Measurements from ENCODE around the gene PUM2.

PUM2 gene

DNA sequence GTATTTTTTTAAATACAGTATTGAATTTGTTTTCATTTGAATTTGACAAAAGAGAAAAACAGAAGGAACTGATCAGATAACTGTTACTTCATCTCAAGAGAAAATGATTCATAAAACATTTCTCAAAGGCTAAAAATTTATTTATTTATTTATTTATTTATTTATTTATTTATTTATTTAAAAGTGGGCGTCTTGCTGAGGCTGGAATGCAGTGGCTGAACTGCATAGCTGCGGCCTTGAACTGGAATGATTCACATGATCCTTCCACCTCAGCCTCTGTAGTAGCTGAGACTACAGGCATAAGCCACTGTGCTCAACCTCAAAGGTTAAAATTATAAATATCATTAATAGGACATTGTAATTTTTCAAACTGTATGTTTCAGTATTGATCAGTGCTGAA, 4.5 kb upstream of the PUM2 start:
- Histone ChIP-seq H3K4me1 (ENCODE audit: low read length) (peaks cover 13% of the 10 kb centered on the region), H3K9me3 (ENCODE audit: insufficient read depth, low read length) (no peaks in the 10 kb centered on the region), H3K79me2 (ENCODE audit: low read length) (peaks cover 10% of the 10 kb centered on the region), H3K27me3 (ENCODE audit: low read depth, low read length) (no peaks in the 10 kb centered on the region), H3K4me2 (ENCODE audit: low read length) (no peak overlapping the region), H3K9ac (ENCODE audit: low read length) (no peak overlapping the region), H2AFZ (ENCODE audit: low read depth, low read length) (no peak overlapping the region), H3K27ac (ENCODE audit: low read length) (no peak overlapping the region), H4K20me1 (ENCODE audit: insufficient read depth, low read length) (no peaks in the 10 kb centered on the region; the same call in 1 of the 2 replicates), H3K4me3 (ENCODE audit: low read length) (no peak overlapping the region), H3K36me3 (replicated peaks; ENCODE audit: low read depth, low read length) (no peaks in the 10 kb centered on the region)
- TF ChIP-seq, protein P1, sequence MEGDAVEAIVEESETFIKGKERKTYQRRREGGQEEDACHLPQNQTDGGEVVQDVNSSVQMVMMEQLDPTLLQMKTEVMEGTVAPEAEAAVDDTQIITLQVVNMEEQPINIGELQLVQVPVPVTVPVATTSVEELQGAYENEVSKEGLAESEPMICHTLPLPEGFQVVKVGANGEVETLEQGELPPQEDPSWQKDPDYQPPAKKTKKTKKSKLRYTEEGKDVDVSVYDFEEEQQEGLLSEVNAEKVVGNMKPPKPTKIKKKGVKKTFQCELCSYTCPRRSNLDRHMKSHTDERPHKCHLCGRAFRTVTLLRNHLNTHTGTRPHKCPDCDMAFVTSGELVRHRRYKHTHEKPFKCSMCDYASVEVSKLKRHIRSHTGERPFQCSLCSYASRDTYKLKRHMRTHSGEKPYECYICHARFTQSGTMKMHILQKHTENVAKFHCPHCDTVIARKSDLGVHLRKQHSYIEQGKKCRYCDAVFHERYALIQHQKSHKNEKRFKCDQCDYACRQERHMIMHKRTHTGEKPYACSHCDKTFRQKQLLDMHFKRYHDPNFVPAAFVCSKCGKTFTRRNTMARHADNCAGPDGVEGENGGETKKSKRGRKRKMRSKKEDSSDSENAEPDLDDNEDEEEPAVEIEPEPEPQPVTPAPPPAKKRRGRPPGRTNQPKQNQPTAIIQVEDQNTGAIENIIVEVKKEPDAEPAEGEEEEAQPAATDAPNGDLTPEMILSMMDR (IDR thresholded peaks at IDR 0.05; ENCODE audit: low read depth, low read length), result no peak
- TF ChIP-seq EZH2phosphoT487 (IDR thresholded peaks at IDR 0.05; ENCODE audit: low read depth), result no peak

GRCh38 chr2:20353241-20353992, 2.8 kb upstream of the PUM2 start:
- Histone ChIP-seq H3K4me1 (ENCODE audit: low read length) (peaks cover 22% of the 10 kb centered on the region), H3K9ac (ENCODE audit: low read length) (no peak overlapping the region), H3K4me3 (ENCODE audit: low read length) (no peak overlapping the region), H3K36me3 (replicated peaks; ENCODE audit: low read depth, low read length) (peaks cover 9% of the 10 kb centered on the region), H3K27ac (ENCODE audit: low read length) (no peak overlapping the region), H3K4me2 (ENCODE audit: low read length) (no peak overlapping the region), H3K79me2 (ENCODE audit: low read length) (peaks cover 27% of the 10 kb centered on the region), H3K27me3 (ENCODE audit: low read depth, low read length) (no peaks in the 10 kb centered on the region), H3K9me3 (ENCODE audit: insufficient read depth, low read length) (no peaks in the 10 kb centered on the region), H4K20me1 (ENCODE audit: insufficient read depth, low read length) (peaks cover 17% of the 10 kb centered on the region), H2AFZ (ENCODE audit: low read depth, low read length) (no peak overlapping the region)
- TF ChIP-seq EZH2phosphoT487 (IDR thresholded peaks at IDR 0.05; ENCODE audit: low read depth), result no peak
- TF ChIP-seq, protein P1 (IDR thresholded peaks at IDR 0.05; ENCODE audit: low read depth, low read length), result no peak

DNA sequence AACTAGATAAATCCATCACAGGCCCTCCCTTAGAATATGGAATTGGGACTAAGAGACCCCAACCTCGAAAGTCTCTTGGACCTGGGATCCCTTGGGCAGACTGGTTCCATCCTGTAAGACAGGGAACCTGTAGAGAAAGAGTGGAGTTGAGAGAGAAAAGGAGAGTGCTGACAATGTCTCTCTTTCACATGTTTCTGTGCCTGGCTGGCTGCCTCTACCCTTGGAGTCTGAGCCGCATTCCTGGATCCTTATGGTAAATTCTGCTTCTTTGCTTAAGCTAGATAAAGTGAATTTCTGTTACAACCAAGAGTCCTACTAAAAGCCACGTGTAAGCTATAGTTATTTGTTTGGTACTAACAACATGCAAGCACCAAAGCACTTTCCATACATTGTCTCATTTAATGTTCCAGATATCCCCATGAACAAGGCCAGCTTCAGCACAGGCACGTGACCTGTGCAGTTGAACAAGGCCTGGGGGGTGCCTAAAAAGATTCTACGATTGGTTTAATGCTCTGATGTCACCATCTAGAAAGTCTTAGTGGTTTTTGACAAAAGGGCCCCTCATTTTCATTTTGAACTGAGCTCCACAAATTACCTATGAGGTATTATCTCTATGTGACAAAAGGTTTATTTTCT, 2.1 kb upstream of the PUM2 start:
- H3K4me2 ChIP-seq (ENCODE audit: low read length), result peak overlapping the region; percentile 95
- H3K4me3 ChIP-seq (ENCODE audit: low read length), result peak overlapping the region; percentile 92; the same call in 1 of the 2 replicates
- peaks cover 35% of the 10 kb centered on the region for H3K79me2 ChIP-seq (ENCODE audit: low read length)
- H4K20me1 ChIP-seq (ENCODE audit: insufficient read depth, low read length), result peaks cover 23% of the 10 kb centered on the region
- H3K9me3 ChIP-seq (ENCODE audit: insufficient read depth, low read length), result no peaks in the 10 kb centered on the region
- peaks cover 13% of the 10 kb centered on the region for H3K36me3 ChIP-seq (replicated peaks; ENCODE audit: low read depth, low read length)
- no peaks in the 10 kb centered on the region for H3K27me3 ChIP-seq (ENCODE audit: low read depth, low read length)
- H2AFZ ChIP-seq (ENCODE audit: low read depth, low read length), result no peak overlapping the region
- no peak overlapping the region for H3K9ac ChIP-seq (ENCODE audit: low read length)
- no peak overlapping the region for H3K27ac ChIP-seq (ENCODE audit: low read length)
- TF ChIP-seq EZH2phosphoT487 (IDR thresholded peaks at IDR 0.05; ENCODE audit: low read depth), result no peak
- TF ChIP-seq, protein P1 (IDR thresholded peaks at IDR 0.05; ENCODE audit: low read depth, low read length), result no peak
- H3K4me1 ChIP-seq (ENCODE audit: low read length), result peaks cover 26% of the 10 kb centered on the region

DNA sequence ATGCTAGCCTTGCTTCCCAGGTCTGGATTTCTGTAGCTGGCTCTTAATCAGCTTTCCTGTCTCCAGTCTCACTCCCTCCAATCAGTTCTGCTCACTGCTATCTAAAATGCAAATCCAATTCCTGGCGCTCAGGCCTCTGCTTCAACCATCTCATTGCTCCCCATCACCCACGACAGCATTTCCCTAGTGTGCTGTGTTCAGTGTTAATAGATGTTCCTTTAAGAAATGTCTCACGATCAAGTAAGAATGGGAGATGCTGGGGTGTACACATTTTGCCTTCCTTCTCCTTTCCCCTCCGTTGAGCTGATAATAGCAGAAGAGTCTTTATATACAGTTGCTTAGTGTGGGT, 1.6 kb upstream of the PUM2 start:
- peak overlapping the region; percentile 97; the same call in 1 of the 2 replicates for H3K9ac ChIP-seq (ENCODE audit: low read length)
- peaks cover 31% of the 10 kb centered on the region for H3K4me1 ChIP-seq (ENCODE audit: low read length)
- no peaks in the 10 kb centered on the region for H3K9me3 ChIP-seq (ENCODE audit: insufficient read depth, low read length)
- no peaks in the 10 kb centered on the region for H3K27me3 ChIP-seq (ENCODE audit: low read depth, low read length)
- H3K4me3 ChIP-seq (ENCODE audit: low read length), result peak overlapping the region; percentile 92
- H3K79me2 ChIP-seq (ENCODE audit: low read length), result peaks cover 40% of the 10 kb centered on the region
- no peak for TF ChIP-seq EZH2phosphoT487 (IDR thresholded peaks at IDR 0.05; ENCODE audit: low read depth)
- TF ChIP-seq, protein P1 (IDR thresholded peaks at IDR 0.05; ENCODE audit: low read depth, low read length), result no peak
- peak overlapping the region; percentile 95 for H3K4me2 ChIP-seq (ENCODE audit: low read length)
- H3K36me3 ChIP-seq (replicated peaks; ENCODE audit: low read depth, low read length), result peaks cover 18% of the 10 kb centered on the region
- 0 out of 2 replicates have a peak overlapping the region, but pooled peaks have one; percentile 90 for H3K27ac ChIP-seq (ENCODE audit: low read length)
- peaks cover 28% of the 10 kb centered on the region for H4K20me1 ChIP-seq (ENCODE audit: insufficient read depth, low read length)
- no peak overlapping the region for H2AFZ ChIP-seq (ENCODE audit: low read depth, low read length)

Data from OCI-LY3 (cell line).